Measurements from ENCODE around the gene FOXO6. TPM values are rescaled to one million over a fixed set of nuclear protein-coding genes. Genes with fewer than 3 reads are reported as not detected.
"Not testable (repeated sequence)": the region's sequence is repeated elsewhere in the genome, so short reads cannot be mapped to it uniquely, and the experiment has no call there.

The FOXO6 gene
- total RNA-seq, 6 experiments from 2014 or later = 0.12 to 0.55 (median 0.54) TPM; not detected in 3

DNA sequence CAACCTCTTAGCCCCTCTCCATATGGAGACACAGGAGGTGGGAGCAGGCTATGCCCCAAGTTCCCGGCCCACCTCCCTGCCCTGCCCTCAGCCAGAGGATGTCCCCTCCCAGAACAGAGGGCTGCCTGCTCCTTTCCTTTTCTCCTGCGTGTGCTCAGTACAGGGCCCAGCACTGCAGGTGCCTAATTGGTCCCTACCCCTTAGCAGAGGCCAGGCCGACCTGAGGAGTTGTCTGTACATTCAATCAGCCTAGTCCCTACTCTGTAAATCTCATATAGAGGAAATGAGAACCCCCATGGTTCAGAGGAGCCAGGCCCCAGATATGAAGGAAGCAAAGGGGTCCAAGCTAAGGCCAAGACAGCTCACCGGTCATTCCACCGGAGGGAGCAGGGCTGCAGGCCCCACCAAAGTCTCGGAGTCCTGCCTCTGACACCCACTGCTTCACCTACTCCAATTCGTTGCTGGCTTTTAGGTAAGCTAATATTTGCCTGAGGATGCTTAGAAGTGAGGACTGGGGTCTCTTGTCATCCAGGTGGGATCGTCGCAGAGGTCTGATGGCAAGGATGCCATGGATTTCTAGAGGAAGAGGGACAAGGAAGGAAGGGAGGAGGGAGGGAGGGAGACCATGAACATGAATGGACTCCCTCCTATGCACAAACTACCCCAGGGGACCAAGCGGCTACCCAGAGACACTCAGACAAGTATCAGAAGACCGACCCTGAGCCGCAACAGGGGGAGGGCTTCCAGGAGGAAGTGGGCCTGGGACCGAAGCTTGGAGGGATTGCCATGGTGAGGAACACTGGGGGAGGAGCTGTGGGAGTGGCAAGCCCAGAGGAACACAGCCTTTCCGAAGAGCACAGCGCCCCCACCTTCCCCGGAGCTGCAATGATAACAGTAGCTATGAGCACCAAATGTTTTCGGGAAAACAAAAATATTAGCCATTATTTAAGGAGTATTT, 30.4 kb upstream of the FOXO6 start:
- ATAC-seq = peak in 1 of 4 donors; percentile 10
- TF ChIP-seq, protein P1, sequence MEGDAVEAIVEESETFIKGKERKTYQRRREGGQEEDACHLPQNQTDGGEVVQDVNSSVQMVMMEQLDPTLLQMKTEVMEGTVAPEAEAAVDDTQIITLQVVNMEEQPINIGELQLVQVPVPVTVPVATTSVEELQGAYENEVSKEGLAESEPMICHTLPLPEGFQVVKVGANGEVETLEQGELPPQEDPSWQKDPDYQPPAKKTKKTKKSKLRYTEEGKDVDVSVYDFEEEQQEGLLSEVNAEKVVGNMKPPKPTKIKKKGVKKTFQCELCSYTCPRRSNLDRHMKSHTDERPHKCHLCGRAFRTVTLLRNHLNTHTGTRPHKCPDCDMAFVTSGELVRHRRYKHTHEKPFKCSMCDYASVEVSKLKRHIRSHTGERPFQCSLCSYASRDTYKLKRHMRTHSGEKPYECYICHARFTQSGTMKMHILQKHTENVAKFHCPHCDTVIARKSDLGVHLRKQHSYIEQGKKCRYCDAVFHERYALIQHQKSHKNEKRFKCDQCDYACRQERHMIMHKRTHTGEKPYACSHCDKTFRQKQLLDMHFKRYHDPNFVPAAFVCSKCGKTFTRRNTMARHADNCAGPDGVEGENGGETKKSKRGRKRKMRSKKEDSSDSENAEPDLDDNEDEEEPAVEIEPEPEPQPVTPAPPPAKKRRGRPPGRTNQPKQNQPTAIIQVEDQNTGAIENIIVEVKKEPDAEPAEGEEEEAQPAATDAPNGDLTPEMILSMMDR (IDR thresholded peaks at IDR 0.05) = no peak
- no peak for TF ChIP-seq POLR2A (IDR thresholded peaks at IDR 0.05)
- Histone ChIP-seq H3K4me3 (no peak overlapping the region), H3K27ac (no peak overlapping the region), H3K9me3 (no peaks in the 10 kb centered on the region), H3K27me3 (no peaks in the 10 kb centered on the region), H3K36me3 (no peaks in the 10 kb centered on the region), H3K4me1 (no peaks in the 10 kb centered on the region)
- peak in 1 of 3 donors; percentile 33 for DNase-seq
- intact Hi-C loops (cut with DNase I) = no loop called here
- 64% methylated on average over 13 of the region's 17 CpGs for WGBS (ENCODE audit: insufficient coverage, low coverage, low lambda C conversion rate, missing lambda C conversion rate)

DNA sequence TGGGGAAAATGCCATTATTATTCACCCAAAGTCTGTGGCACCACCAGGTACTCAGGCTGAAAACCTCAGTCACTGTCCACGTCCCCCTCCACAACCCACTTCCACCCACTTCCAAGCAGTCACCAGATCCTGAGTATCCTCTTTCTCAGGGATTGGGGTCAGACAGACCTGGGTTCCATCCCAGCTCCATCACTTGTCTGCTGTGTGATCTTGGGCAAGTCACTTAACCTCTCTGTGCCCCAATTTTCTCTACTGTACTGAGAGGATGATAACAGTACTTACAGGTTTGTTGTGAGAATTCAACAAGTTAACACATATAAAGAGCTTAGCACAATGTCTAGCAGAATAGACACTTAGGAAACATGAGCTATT, 29.7 kb upstream of the FOXO6 start:
- ATAC-seq = no peak
- Histone ChIP-seq H3K27ac (no peak overlapping the region), H3K4me1 (no peaks in the 10 kb centered on the region), H3K36me3 (no peaks in the 10 kb centered on the region), H3K4me3 (no peak overlapping the region), H3K9me3 (no peaks in the 10 kb centered on the region), H3K27me3 (no peaks in the 10 kb centered on the region)
- intact Hi-C loops (cut with DNase I) = no loop called here
- 36% methylated on average over 1 of the region's 1 CpG for WGBS (ENCODE audit: insufficient coverage, low coverage, low lambda C conversion rate, missing lambda C conversion rate)
- TF ChIP-seq, protein P1 (IDR thresholded peaks at IDR 0.05) = no peak
- no peak for TF ChIP-seq POLR2A (IDR thresholded peaks at IDR 0.05)
- DNase-seq = peak in 1 of 3 donors; percentile 1

DNA sequence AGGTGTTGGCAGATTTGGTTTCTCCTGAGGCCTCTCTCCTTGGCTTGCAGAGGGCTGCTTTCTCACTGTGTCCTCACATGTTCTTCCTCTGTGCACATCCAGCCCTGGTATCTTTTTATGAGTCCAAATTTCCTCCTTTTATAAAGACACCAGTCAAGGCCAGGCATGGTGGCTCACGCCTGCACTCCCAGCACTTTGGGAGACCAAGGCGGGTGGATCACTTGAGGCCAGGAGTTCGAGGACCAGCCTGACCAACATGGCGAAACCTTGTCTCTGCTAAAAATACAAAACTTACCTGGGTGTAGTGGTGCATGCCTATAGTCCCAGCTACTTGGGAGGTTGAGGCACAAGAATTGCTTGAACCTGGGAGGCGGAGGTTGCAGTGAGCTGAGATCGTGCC, 29.1 kb upstream of the FOXO6 start:
- intact Hi-C loops (cut with DNase I); H3K36me3 ChIP-seq; H3K27ac ChIP-seq; H3K27me3 ChIP-seq; H3K4me3 ChIP-seq; H3K9me3 ChIP-seq; ATAC-seq; H3K4me1 ChIP-seq: not testable (repeated sequence)
- DNase-seq = peak in 1 of 3 donors; percentile 12
- WGBS (ENCODE audit: insufficient coverage, low coverage, low lambda C conversion rate, missing lambda C conversion rate) = 96% methylated on average over 4 of the region's 6 CpGs

DNA sequence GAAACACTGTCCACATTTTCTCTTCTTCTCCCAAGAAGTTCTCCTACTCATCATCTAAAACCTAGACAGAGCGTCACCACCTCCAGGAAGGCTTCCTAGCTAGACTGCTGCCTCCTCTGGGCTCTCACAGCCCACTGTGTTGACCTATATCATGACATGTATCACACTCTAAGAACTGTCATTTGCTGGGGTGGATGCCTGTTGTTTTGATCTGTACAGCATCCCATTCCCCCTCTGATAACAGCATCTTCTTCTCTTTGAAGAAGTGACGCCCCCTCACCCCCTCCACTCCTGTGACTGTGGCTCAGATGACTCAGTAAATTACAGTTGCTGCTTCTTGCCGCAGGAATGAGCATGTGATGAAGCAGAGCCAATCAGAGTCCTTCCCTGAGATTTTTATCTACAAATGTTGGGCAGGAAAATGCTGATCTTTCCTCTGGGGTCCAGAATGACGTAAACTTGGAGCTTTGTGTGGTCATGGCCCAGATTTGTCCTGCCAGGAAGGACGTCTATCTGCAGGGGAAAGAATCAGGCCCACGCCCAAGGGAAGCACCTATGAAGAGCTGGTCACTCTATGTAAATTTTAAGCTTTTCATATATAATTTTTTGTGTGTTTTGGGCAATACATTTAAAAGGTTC, 28.0 kb upstream of the FOXO6 start:
- WGBS (ENCODE audit: insufficient coverage, low coverage, low lambda C conversion rate, missing lambda C conversion rate) = 40% methylated on average over 6 of the region's 6 CpGs
- peak in 1 of 3 donors; percentile 10 for DNase-seq
- no peaks in the 10 kb centered on the region for H3K4me1 ChIP-seq

More for the DNA sequence above, 28.0 kb upstream of the FOXO6 start:
- no peak for TF ChIP-seq POLR2A (IDR thresholded peaks at IDR 0.05)
- TF ChIP-seq, protein P1 (IDR thresholded peaks at IDR 0.05) = no peak
- no peak for ATAC-seq
- Histone ChIP-seq H3K27me3 (no peaks in the 10 kb centered on the region), H3K27ac (no peak overlapping the region), H3K9me3 (no peaks in the 10 kb centered on the region), H3K36me3 (no peaks in the 10 kb centered on the region), H3K4me3 (no peak overlapping the region)
- intact Hi-C loops (cut with DNase I) = no loop called here

All from right lobe of liver (tissue), 6 donors.